Astrocyte (in vitro differentiated cells and primary cell): ENCODE data around the gene CDK14.

Source experiments
- EZH2 ChIP-seq: IDR thresholded peaks from 2 replicates; pipeline ENCODE4 v1.6.1; 2012; ENCODE audit warnings: mild to moderate bottlenecking, low read length, inconsistent platforms; ENCODE audit not compliant: insufficient read depth
- TF ChIP-seq, protein P1 (sequence below): IDR thresholded peaks from 2 replicates; pipeline ENCODE4 v1.5.1; 2011; ENCODE audit warnings: low read depth, mild to moderate bottlenecking, inconsistent platforms, low read length, moderate library complexity; ENCODE audit not compliant: insufficient read depth

DNA sequence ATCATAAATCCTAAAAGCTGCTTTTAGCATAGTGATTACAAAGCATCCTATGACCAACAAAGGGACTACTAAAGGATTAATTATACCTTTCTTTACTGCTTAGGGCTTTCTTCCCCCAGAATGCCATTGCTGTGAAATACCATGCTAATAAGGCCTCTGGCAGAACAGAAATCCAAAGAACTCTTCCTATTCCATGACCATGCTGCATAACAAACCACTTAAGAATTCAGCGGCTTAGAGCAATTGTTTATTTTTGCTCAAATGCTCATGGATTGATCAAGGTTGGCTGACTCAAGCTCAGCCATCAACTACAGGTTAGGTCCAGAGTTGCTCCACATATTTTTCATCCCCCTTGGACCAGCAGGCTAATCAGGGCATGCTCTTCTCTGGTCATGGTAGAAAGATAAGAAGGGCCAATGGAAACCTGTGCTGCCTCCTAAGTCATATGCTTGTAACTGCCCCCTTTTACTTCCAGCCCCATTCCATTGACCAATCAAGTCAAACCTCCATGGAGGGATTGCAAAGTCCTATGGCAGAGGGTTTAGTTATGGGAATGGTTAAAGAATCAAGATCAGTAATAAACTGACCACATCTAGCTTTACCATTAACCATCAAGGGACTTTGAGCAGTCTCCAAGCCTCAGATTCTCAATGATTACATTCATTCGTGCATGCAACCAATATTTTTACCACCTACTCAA, 423.7 kb downstream of the CDK14 start:
- TF ChIP-seq, protein P1, sequence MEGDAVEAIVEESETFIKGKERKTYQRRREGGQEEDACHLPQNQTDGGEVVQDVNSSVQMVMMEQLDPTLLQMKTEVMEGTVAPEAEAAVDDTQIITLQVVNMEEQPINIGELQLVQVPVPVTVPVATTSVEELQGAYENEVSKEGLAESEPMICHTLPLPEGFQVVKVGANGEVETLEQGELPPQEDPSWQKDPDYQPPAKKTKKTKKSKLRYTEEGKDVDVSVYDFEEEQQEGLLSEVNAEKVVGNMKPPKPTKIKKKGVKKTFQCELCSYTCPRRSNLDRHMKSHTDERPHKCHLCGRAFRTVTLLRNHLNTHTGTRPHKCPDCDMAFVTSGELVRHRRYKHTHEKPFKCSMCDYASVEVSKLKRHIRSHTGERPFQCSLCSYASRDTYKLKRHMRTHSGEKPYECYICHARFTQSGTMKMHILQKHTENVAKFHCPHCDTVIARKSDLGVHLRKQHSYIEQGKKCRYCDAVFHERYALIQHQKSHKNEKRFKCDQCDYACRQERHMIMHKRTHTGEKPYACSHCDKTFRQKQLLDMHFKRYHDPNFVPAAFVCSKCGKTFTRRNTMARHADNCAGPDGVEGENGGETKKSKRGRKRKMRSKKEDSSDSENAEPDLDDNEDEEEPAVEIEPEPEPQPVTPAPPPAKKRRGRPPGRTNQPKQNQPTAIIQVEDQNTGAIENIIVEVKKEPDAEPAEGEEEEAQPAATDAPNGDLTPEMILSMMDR = no peak
- no peak for TF ChIP-seq EZH2
